IPS-NIHi7 (cell line): ENCODE results near the gene LYSMD3.

Experiments
- DNase-seq: peaks from one replicate; pipeline ENCODE4 v3.0.0; 2012; ENCODE audit warnings: mixed read lengths; ENCODE audit errors: extremely low spot score

LYSMD3 gene

DNA sequence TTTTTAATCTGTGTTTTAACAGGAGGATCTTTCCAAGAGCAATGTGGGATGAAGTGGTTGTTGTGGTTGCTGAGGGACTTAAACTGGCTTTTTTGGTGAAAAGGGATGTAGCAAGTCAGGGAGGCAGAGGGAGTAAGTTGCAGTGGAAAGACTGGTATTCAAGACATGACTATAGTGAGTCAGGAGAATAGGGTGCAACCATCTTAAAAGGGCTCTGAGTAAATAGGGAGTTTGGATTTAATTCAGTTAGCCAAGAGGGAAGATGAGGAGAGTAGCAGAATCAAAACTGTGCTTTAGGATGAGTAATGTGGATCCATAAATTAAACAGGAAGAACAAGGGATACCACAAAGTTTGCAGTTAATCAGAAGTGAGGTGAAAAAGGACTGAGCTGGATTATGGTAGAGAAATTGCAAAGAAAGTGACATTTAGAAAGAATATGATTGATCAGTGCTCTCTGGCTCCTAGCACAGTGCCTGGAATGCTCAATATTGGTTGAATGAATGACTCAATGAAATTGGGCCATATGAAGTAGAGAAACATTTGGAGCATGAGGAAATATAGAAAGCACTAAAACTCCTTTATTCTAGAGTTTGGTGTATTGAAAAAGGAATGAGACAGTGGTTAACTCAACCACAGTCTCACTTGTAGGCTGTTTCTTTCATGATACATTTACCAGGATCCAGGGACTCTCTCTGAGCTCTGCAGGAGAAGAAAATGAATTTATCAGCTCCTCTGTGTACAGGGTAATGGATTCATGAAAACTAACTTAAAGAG lies 49.6 kb downstream of the LYSMD3 start:
- no peak for DNase-seq

DNA sequence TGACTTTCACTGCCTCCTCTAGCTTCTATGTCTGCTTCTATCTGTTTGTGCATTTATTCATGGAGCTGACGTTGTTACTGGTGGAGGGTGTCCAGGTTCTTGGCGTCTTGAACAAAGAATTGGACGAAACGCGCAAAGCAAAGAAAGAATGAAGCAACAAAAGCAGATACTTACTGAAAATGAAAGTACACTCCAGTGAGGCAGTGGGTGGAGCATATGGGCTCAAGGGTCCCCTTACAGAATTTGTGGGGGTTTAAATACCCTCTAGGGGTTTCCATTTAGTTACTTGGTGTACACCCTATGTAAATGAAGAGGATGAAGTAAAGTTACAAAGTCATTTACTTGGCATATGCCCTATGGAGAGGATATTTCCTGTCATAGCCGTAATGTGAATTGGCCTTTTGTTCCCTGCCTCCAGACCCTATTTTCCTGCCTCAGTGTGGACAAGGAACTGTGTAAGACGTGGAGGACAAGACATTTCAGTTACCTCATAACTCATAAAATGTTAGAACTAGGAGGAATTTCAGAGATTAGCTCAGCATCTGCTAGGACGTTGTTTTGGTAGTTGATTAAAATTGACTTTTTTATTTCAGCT lies 51.7 kb downstream of the LYSMD3 start:
- no peak for DNase-seq

DNA sequence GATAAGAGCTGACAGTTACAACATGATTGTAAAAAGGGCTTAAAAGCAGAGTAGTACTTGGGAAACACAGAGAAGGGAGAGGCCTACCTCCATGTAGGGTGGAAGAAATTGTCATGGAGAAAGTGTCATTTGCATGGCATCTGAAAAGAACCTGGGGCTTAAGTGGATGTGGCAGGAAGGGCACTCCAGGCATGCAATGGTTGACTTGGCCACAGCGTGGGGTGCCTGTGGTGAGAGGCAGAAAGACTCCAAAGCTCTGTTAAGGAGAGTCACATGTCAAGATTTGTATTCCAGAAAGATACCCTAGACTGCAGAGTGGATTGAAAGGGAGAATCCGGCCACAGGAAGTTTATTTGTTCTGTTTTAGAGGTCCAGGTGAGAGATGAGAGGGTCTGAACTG lies 52.3 kb downstream of the LYSMD3 start:
- DNase-seq: peak; percentile 52

GRCh38 chr5:90476391-90476790 lies 53.0 kb downstream of the LYSMD3 start:
- no peak for DNase-seq

DNA sequence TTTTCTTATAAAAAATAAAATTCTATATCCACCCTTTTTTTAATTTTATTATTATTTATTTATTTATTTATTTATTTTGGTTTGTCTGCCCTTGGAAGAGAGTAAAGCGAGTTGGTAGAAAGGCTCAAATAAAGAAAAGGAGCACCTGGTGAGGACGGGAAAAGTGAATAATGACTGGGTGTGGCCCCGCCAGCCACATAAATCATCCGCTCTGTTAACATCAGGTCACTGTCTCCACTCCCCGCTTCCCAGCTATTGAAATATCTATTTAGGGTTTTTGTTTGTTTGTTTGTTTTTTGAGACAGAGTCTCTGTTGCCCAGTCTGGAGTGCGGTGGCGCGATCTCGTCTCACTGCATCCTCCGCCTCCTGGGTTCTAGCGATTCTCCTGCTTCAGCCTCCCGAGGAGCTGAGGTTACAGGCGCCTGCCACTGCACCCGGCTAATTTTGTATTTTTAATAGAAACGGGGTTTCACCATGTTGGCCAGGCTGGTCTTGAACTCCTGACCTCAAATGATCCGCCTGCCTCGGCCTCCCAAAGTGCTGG lies 53.9 kb downstream of the LYSMD3 start:
- DNase-seq: no peak

DNA sequence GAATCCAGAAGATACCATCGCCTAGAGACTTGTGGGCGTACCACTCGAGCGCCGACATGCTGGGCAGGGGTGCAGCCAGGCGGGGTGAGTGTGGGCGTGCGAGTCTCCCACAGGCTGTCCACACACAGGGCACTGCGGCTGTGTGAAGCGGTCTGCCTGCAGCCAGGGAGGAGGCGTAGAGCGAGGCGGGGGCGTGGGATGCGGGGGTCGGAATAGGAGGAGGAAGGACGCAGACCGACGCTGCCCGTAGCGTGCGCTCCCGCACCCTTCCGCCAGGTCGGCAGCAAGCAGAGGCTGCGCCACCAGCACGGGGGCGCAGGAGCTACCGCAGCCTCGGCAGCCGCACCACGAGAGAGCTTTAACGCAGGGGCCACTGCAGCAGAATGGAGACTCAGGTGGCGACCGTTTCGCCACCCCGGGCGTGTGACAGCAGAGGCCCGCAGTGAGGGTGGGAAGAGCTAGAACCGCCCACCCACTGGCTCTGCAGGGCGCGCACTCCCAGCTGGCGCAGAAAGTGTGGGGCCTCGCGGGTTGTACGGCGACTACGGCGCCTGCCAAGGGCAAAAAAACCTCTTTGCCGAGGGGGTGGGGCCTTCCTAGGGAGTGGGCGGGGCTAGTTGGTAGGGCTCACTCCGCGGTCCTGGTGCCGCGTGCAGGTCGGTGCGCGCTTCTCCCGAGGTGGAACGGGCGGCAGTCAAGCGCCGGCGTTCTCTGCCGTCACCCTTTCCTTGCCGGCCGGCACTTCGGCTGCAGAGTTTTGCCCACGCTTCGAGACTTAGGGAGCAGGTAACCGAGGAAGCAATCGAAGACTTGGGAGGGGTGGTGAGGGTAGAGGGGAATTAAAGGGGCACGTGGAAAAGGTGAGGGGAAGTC lies 54.9 kb downstream of the LYSMD3 start, which contains the start of the genes MBLAC2 and POLR3G:
Gene MBLAC2, minus strand, starts transcription at position 537 of the 873 bp plus-strand sequence. Its CDS starts 479 bp downstream, at position 58.
Gene POLR3G, plus strand, starts transcription at position 630 of the 873 bp plus-strand sequence. CDS start 10,704 bp downstream, outside the sequence.
- DNase-seq: peak; percentile 93

- DNase-seq: peak; percentile 38
These were observed 55.8 kb downstream of the LYSMD3 start for GRCh38 chr5:90473396-90474234.

DNA sequence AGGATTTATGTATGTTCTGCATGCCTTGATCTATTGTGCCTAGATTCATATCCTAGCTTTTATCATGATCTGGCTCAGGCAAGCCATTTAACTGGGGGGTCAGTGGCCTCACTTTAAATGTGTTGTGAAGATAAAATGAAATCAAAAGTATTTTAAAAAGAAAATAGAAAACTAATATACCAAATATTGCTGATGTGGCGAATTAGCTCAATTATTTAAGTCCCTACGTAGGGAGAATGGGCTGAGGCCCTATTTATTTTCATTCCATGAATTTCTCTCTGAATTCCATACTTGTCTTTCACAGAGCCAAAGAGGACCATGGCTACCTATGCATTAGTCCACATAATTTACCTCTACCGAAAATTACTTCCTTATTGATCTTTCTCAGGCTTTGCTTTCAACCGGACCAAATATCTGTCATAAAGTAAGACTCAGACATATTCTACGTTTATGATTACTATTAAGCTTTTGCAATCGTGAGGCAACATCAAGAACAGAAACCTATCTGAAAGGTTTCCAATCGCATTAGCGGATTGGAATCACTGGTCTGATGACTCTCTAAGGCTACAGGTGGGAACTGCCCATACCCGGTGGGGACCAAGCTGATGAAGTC lies 56.5 kb downstream of the LYSMD3 start:
- no peak for DNase-seq
